HG03097 (cell line): ENCODE measurements around the gene OR13J1.

Experiments
- ATAC-seq: cut with Tn5 transposase; IDR thresholded peaks from one replicate; pipeline ENCODE4 v1.9.1; 2021; ENCODE audit not compliant: unreplicated experiment, low FRiP score

OR13J1 gene

DNA sequence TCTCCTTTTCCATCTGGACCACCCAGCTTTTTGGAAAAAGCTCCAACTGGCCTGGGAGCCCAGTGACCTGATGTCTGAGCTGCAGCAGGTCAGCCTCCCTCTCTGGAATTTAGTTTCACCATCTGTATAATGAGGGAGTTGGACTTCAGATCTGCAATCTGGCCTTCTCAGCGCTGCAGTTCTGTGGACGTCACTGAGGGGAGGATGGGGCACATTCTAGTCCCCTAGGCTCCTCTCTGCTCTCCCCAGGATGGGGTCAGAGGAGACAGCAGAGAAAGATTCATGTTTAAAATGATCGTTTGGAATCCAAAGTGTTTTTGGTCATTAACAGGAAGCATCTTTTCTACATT is 10.2 kb downstream of the OR13J1 start:
- no peak for ATAC-seq

DNA sequence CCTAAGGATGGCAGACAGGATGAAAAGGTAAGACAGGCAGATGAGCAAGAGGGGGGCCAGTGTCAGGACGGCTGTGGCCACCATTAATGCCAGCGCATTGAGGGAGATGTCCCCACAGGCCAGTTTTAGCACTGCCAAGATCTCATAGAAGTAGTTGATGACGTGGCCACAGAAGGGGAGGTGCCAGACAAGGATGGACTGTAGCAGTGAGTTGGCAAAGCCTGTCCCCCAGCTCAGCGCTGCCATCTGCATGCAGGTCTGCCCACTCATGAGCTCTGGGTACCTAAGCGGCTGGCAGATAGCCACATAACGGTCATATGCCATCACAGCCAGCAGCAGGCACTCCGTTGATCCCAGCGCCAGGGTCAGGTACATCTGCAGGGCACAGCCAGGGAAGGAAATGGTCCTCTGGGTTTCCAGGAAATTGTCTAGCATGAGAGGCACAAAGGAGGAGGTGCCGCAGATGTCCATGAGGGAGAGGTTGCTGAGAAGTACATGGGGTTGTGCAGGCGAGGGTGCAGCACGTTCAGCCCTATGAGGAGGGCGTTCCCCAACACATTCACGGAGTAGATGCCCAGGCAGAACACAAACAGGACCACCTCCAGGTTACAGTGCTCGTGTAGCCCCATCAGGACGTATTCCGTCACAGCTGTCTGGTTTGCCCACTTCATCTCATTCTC is 10.8 kb downstream of the OR13J1 start:
- no peak for ATAC-seq

GRCh38 chr9:35858458-35858857 is 11.7 kb downstream of the OR13J1 start:
- no peak for ATAC-seq

GRCh38 chr9:35856882-35857281 is 13.3 kb downstream of the OR13J1 start:
- no peak for ATAC-seq

- ATAC-seq = no peak
These were observed 14.0 kb downstream of the OR13J1 start for GRCh38 chr9:35856206-35856605.

- ATAC-seq = no peak
These were observed 16.0 kb downstream of the OR13J1 start for GRCh38 chr9:35854091-35854762.

- ATAC-seq = no peak
These were observed 17.0 kb downstream of the OR13J1 start for GRCh38 chr9:35852876-35853865.

DNA sequence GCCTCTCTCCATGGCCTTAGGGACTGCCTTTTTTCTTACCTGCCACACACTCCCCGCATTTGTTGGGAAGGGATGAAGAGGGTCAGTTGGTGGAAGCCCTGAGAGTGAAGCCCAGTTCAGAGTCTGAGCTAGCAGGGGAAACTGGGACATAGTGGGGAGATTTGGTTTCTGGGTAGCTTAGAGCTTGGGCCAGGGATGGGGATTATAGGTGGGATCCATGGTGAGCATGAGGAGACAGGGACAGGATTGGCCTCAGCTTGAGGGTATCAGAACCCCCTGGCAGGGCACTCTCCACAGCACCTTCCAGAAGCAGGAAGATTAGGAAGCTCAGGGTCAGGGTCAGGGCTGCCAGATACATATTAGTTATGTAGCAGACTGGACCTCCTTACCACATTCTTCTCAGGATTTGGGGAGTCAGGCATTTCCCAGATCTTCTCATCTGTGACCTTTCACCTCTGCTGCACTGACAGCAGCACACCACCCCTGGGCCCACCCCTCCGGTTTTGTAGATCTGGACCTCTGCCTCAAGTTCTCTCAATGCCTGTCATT is 17.9 kb downstream of the OR13J1 start:
- ATAC-seq = no peak

- ATAC-seq = peak; percentile 79
These were observed 22.2 kb downstream of the OR13J1 start for GRCh38 chr9:35847792-35848572.

- no peak for ATAC-seq
These were observed 24.1 kb downstream of the OR13J1 start for GRCh38 chr9:35845824-35846771.

DNA sequence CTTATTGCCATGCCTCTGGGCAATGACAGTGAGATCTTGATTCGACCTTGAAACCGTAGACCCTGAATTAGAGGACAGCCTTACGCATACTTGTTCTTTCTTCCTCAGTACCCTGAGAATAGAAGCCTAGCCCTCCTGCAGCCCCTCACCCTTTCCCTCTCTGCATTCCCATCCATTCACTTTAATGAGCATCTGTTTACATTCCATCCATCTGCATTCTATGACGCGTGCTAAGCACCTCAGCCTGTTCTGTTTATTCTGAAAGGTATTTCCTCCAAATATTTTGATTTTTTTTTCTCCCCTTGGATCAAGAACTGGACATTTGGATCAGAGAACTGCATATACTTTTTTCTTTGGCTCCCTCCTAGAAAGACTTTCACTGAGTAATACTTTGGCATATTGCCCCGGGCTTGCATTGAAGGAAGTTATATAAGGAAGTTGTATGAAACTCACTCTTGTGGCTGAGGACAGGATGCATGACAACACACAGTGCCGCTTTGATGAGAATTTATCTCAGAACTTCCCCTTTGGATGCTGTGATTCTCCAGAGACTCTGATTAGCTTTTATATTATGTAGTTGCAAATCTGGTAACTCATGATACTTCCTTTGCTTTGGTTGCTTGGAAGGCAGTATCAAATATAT is 25.5 kb downstream of the OR13J1 start:
- ATAC-seq = no peak

DNA sequence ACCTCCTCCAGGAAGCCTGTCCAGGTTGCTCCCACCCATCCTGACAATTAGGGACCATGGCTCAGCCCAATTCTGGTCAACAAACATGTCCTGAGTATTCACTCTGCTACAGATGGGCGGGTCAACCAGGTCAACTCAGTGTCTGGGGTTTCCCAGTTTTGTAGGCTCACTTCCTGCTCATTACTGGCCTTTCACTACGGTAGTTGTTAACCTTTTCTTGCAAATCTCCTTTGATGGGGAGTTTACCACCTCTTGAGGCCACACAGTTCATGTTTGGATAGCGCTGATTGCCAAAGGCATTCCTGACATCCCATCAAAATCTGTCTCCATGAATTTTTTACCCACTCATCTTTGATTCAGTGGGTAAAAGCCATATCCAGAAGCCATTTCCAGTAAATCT is 27.4 kb downstream of the OR13J1 start:
- ATAC-seq = peak; percentile 40

DNA sequence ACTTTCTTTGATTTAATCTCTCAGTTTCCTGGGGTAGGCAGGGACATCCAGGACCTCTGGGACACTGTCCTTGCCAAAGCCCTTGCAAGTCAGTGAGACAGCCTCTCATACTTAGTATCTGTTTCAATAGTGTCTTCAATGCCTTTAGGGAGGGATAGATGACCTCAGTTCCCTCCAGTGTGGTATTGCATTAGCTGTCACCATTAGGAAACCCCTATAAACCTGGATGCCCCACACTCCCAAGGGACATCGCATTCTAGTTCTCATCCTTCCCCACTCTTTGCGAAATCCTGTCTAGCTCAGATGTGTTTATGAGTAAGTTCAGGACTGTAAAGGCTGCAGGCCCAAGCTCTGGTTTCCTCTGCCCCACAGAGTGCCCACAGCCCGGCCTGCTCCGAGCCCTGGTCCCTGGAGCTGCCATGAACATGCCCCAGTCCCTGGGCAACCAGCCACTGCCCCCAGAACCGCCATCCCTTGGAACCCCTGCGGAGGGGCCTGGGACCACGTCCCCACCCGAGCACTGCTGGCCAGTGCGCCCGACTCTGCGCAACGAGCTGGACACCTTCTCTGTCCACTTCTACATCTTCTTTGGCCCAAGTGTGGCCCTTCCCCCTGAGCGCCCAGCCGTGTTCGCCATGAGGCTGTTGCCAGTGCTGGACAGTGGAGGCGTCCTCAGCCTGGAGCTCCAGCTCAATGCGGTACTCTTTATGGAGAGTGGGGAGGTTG is 28.0 kb downstream of the OR13J1 start:
- no peak for ATAC-seq

DNA sequence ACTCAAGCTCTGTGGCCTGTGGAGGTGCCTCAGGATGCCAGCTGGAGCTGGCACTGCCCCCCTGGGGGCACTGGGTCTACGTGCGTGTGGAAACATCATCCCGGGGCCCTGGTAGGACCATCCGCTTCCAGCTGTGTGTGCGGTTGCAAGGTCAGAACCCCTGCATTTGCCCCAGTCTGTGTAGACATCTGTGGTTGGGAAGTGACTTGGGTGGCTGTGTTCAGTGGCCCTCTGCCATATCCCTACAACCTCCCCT is 28.6 kb downstream of the OR13J1 start:
- no peak for ATAC-seq

GRCh38 chr9:35840881-35841644 is 29.1 kb downstream of the OR13J1 start:
- ATAC-seq = no peak

GRCh38 chr9:35839926-35840325 is 30.3 kb downstream of the OR13J1 start:
- no peak for ATAC-seq

DNA sequence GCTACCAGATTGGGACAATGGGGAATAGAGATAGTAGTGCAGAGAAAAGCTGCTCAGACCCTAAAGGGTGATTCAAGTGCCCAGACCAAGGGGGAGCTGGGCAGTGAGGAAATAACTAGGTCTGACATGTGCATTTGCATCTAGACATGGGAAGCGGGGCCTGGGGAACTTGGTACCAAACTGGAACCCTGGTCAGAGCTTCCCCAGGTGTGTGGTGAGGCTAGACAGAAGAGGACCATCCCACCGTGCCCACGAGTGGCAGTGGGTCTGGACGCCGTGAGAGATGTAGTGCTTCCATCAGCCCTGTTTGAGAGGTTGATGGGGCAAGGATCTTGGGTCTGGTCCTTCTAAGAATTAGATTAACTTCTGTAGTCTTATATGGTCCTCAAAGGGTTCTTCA is 33.6 kb downstream of the OR13J1 start:
- no peak for ATAC-seq

GRCh38 chr9:35835766-35836165 is 34.4 kb downstream of the OR13J1 start:
- ATAC-seq = no peak
